ENCODE results near the gene SLC30A5.

DNA sequence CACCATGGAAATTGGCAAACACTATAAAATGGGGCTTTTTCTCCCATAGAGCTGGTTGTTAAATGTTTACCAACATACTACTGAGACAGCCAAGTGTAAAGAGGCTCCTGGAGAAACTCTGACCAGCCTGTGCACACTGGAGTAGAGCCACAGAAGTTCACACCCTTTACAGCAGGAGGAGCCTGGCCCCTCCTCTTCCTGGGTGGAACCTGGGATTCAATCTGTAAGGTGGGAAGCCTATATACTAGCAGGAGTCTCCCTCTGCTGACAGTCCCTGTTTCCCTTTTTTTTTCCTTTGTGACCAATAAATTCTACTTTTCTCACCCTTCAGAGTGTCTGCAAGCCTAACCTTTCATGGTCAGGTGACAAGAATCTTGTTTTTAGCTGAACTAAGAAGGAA, 10.4 kb upstream of the SLC30A5 start:
- TF ChIP-seq, protein P1, sequence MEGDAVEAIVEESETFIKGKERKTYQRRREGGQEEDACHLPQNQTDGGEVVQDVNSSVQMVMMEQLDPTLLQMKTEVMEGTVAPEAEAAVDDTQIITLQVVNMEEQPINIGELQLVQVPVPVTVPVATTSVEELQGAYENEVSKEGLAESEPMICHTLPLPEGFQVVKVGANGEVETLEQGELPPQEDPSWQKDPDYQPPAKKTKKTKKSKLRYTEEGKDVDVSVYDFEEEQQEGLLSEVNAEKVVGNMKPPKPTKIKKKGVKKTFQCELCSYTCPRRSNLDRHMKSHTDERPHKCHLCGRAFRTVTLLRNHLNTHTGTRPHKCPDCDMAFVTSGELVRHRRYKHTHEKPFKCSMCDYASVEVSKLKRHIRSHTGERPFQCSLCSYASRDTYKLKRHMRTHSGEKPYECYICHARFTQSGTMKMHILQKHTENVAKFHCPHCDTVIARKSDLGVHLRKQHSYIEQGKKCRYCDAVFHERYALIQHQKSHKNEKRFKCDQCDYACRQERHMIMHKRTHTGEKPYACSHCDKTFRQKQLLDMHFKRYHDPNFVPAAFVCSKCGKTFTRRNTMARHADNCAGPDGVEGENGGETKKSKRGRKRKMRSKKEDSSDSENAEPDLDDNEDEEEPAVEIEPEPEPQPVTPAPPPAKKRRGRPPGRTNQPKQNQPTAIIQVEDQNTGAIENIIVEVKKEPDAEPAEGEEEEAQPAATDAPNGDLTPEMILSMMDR (conservative IDR thresholded peaks at IDR 0.05; ENCODE audit: low read length): no peak
- no peak for TF ChIP-seq EZH2phosphoT487 (IDR thresholded peaks at IDR 0.05; ENCODE audit: borderline replicate concordance, low read depth, low read length)

Measured in OCI-LY7 (cell line).